Panc1 (cell line): ENCODE data around the gene MAT2A. TPM values are rescaled to one million over a fixed set of nuclear protein-coding genes. Genes with fewer than 3 reads are reported as not detected.
A peak's percentile ranks its signal among the peaks of the same experiment; 100 is the strongest.

ENCODE experiments used
- ATAC-seq: fragments of 200-7000 bp; cut with Tn5 transposase; 2 replicates; pipeline ENCODE4 v1.9.1; 2020; ENCODE audit warnings: mild to moderate bottlenecking, moderate library complexity
- BruUV-seq: library from RNA; stranded (reverse); fragments of 400-500 nt; replicated peaks from 2 replicates; lab custom pipeline; 2021; lab: Mats Ljungman, UMichigan
- CTCF ChIA-PET: fragments of 300-600 bp; sonication (Branson Sonifier 250); formaldehyde crosslinking; loops from one replicate; lab custom pipeline; 2022; ENCODE audit warnings: antibody characterized with exemption; lab: Charles Lee
- POLR2A ChIA-PET: fragments of 300-600 bp; sonication (Branson Sonifier 250); formaldehyde crosslinking; loops from one replicate; lab custom pipeline; 2022; ENCODE audit warnings: antibody characterized with exemption; lab: Charles Lee
- DNase-seq: peaks from one replicate; pipeline ENCODE4 v3.0.0-alpha.2; 2010; ENCODE audit warnings: low read depth, low spot score
- H3K27ac ChIP-seq: 2 replicates; pipeline ENCODE4 v1.5.1; 2011; ENCODE audit warnings: mild to moderate bottlenecking, low read length, inconsistent platforms
- H3K27me3 ChIP-seq: fragments of 200-500 bp; sonication (Bioruptor generic); 2 replicates; pipeline ENCODE4 v1.6.0; 2014; ENCODE audit warnings: low read length, inconsistent platforms; ENCODE audit not compliant: control insufficient read depth, insufficient read depth
- H3K36me3 ChIP-seq: fragments of 200-500 bp; sonication (Bioruptor generic); 2 replicates; pipeline ENCODE4 v1.5.1; 2014; ENCODE audit warnings: inconsistent platforms, mild to moderate bottlenecking, low read length, moderate library complexity; ENCODE audit not compliant: control insufficient read depth, insufficient read depth
- H3K4me1 ChIP-seq: 2 replicates; pipeline ENCODE4 v1.5.1; 2011; ENCODE audit warnings: inconsistent platforms, mild to moderate bottlenecking, low read length, moderate library complexity; ENCODE audit not compliant: control insufficient read depth, insufficient read depth
- H3K4me3 ChIP-seq, 2 experiments: 2 replicates each; pipeline ENCODE4 v1.5.1; 2011 to 2012; ENCODE audit warnings: low read depth in 2 of 2, low read length in 2 of 2, mild to moderate bottlenecking in 2 of 2, inconsistent platforms in 1 of 2, moderate library complexity in 1 of 2
- H3K9me3 ChIP-seq: fragments of 200-500 bp; sonication (Bioruptor generic); 2 replicates; pipeline ENCODE4 v1.5.1; 2014; ENCODE audit warnings: low read depth, mild to moderate bottlenecking, inconsistent platforms, low read length, moderate library complexity; ENCODE audit not compliant: control insufficient read depth, insufficient read depth
- CTCF ChIP-seq: fragments of 450-650 bp; IDR thresholded peaks from 2 replicates; pipeline ENCODE4 v1.5.1; 2017; ENCODE audit warnings: mild to moderate bottlenecking
- POLR2AphosphoS5 ChIP-seq: IDR thresholded peaks from 2 replicates; pipeline ENCODE4 v1.6.1; 2012; ENCODE audit warnings: mild to moderate bottlenecking, low read depth, low read length, moderate library complexity
- REST ChIP-seq, 2 experiments: IDR thresholded peaks; 2 replicates each; pipeline ENCODE4 v1.6.1; 2011 to 2012; ENCODE audit warnings: low read depth in 2 of 2, control low read depth in 1 of 2, low read length in 1 of 2, mild to moderate bottlenecking in 1 of 2, moderate library complexity in 1 of 2; ENCODE audit not compliant: insufficient read depth in 1 of 2
- SIN3A ChIP-seq: IDR thresholded peaks from 2 replicates; pipeline ENCODE4 v1.6.1; 2012; ENCODE audit warnings: low read depth, mild to moderate bottlenecking, low read length, moderate library complexity, borderline replicate concordance; ENCODE audit not compliant: insufficient read depth
- TCF7L2 ChIP-seq: IDR thresholded peaks from 2 replicates; pipeline ENCODE4 v1.6.1; 2011; ENCODE audit warnings: mild to moderate bottlenecking, low read depth, low read length, inconsistent platforms
- in situ Hi-C: cut with HindIII; loops from 2 replicates; pipeline ENCODE4 v1.10.0; 2016; ENCODE audit warnings: low sequenced_read_pairs, low pct_unique_long_range_greater_than_20kb
- intact Hi-C: fragments of 100-400 bp; cut with micrococcal nuclease; formaldehyde crosslinking; loops from one replicate; pipeline ENCODE4 v1.10.0; 2022; ENCODE audit not compliant: unreplicated experiment
- total RNA-seq: library from RNA; stranded (reverse); gene quantifications from one replicate; pipeline ENCODE4 v1.2.1, GENCODE V29; 2021; ENCODE audit not compliant: unreplicated experiment

Gene MAT2A
- total RNA-seq, 1 experiment from 2014 or later = 547 TPM

GRCh38 chr2:85506768-85507181 lies 32.2 kb upstream of the MAT2A start:
- in situ Hi-C loops (no loop called here), intact Hi-C loops (no loop called here)
- CTCF ChIA-PET = interaction anchor here (0.6 kb wide), 1 partner anchor 70 kb away, joined by 6 read pairs; no protein-coding TSS in a partner anchor
- DNase-seq (no peak), ATAC-seq (no peak)
- H3K27me3 ChIP-seq = no peaks in the 10 kb centered on the region
- no peaks in the 10 kb centered on the region for H3K9me3 ChIP-seq
- H3K36me3 ChIP-seq = no peaks in the 10 kb centered on the region
- H3K27ac ChIP-seq = peak overlapping the region; percentile 93
- BruUV-seq = no TSS peak
- peaks cover 59% of the 10 kb centered on the region for H3K4me1 ChIP-seq
- no peak for TF ChIP-seq REST (IDR thresholded peaks at IDR 0.05; ENCODE audit: insufficient read depth in 1 of 2, low read depth in 2 of 2, low read length in 1 of 2)
- TF ChIP-seq SIN3A = no peak
- TF ChIP-seq POLR2AphosphoS5 = no peak
- no peak for TF ChIP-seq TCF7L2
- no peak for TF ChIP-seq CTCF
- H3K4me3 ChIP-seq = no peak overlapping the region
- POLR2A ChIA-PET = interaction anchor here (0.7 to 1.8 kb wide), 3 partner anchors 11 to 47 kb away, joined by 3 to 6 read pairs (median 3); no protein-coding TSS in a partner anchor

- DNase-seq (no peak), ATAC-seq (peak; percentile 87)
- no peaks in the 10 kb centered on the region for H3K36me3 ChIP-seq
- peaks cover 64% of the 10 kb centered on the region for H3K4me1 ChIP-seq
- in situ Hi-C loops = no loop called here
- no TSS peak for BruUV-seq
- no peak overlapping the region for H3K4me3 ChIP-seq
- H3K27ac ChIP-seq = peak overlapping the region; percentile 94
- intact Hi-C loops = no loop called here
- no peaks in the 10 kb centered on the region for H3K9me3 ChIP-seq
- ChIA-PET CTCF (no interaction called here), POLR2A (interaction anchor here (0.6 to 1.8 kb wide), 6 partner anchors 28 to 97 kb away, joined by 4 to 16 read pairs (median 8); partner anchors contain the start of gene MAT2A)
- no peaks in the 10 kb centered on the region for H3K27me3 ChIP-seq
- TF ChIP-seq SIN3A (no peak), POLR2AphosphoS5 (peak; percentile 85), REST (IDR thresholded peaks at IDR 0.05; ENCODE audit: insufficient read depth in 1 of 2, low read depth in 2 of 2, low read length in 1 of 2) (0 out of 4 replicates have a peak, but pooled peaks of 1 of the 2 experiments have one; percentile 30), TCF7L2 (peak; percentile 97), CTCF (no peak)
Observed at GRCh38 chr2:85511008-85511811, 27.8 kb upstream of the MAT2A start.
